Measurements from ENCODE around the gene MCAT.
"Not testable (repeated sequence)": the region's sequence is repeated elsewhere in the genome, so short reads cannot be mapped to it uniquely, and the experiment has no call there.

MCAT gene

DNA sequence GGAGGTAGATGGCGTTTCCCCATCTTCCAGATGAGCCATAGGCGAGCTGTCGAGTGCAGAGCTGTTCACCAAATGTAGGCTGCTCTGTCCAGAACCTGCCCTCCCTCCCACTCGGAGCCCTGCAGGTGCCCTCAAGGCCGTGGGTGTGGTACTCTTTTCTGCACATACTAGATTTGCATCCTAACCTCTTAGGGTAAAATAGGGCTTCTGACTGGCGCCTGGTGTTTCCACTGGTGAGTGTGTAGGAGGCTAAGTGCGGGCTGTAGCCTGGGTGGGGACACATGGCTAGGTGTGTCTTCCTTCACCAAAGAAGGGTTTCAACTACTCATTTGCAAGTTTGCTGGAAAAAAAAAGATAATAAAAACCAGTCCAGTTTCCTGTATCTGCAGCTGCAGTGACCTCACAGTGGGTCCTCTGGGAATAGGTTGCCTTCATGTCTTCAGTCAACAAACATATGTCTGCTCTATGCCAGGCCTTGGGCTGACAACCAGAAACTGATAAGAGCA, 24.2 kb downstream of the MCAT start:
- DNase-seq, result peak; percentile 47

DNA sequence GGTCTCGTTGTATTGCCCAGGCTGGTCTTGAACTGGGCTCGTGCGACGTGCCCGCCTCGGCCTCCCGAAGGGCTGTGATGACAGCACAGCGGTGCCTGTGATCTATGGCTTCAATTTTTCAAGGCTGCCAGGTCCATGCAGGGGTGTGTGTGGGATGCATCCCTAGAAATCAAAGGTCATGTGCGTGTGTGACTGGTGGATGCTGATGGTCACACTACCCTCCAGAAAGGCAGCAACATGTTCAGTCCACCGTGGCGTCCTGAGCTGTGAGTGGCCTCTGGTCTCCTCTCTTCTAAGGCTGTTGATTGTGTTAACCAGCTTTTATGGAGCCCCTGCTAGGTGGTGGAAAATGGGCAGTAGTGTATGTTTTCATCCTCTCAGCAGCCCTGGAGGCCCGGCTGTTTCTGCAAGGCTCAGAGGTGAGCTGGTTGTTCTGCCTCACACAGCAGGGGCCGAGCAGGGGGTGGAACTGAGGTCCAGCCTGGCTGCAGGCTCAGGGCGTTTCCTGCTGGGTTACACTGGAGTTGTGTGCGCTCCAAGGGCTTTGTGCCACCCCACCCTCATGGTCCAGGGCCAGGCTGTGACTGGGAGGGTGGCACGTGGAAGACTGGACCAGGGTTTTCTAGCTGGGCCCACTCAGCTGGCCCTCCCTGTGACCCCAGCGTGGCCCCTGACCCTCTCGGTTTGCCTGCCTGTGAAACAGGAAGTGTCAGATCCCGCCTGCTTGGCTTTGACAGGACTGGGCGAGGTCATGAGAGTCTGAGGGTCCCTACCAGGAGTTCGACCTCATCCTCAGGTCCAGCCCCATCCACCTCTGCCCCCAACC, 25.0 kb downstream of the MCAT start:
- DNase-seq, result no peak

DNA sequence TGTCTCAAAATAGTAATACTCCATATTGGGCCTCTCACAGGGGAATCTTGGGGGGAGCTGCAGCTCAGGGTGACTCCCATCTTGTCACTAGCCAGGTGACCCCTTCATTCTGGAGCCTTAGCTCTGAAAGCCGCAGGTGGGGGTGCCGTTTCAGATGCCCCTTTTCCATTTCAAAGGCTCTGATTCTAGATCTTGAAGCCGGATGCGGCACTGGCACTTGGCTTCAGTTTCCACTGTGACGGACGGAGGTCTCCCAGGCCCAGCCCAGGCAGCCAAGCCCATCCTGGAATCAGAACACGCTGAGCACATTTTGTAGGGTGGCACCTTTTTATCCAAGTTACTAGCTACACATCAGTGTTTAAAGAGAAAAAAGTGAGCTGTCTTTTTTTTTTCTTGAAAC, 26.3 kb downstream of the MCAT start:
- DNase-seq, result no peak

DNA sequence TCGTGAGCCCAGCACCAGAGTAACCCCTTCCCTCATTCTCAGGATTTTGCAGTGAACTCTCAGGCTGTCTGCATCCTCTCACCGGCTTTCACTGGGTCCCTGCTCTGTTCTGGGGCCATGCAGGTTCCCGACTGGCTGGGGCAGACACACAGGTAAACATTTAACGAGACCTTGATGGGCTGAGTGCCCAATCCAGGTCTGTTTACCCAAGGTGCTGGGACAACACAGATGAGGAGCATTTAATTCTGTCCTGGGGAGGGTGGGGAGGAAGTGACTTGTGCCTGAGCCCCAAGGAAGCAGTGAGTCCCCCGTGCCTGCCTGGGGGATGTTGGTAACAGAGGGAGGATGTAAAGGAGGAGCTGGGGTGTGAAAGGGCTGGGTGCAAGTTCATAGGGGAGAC, 28.2 kb downstream of the MCAT start:
- DNase-seq, result peak; percentile 61

DNA sequence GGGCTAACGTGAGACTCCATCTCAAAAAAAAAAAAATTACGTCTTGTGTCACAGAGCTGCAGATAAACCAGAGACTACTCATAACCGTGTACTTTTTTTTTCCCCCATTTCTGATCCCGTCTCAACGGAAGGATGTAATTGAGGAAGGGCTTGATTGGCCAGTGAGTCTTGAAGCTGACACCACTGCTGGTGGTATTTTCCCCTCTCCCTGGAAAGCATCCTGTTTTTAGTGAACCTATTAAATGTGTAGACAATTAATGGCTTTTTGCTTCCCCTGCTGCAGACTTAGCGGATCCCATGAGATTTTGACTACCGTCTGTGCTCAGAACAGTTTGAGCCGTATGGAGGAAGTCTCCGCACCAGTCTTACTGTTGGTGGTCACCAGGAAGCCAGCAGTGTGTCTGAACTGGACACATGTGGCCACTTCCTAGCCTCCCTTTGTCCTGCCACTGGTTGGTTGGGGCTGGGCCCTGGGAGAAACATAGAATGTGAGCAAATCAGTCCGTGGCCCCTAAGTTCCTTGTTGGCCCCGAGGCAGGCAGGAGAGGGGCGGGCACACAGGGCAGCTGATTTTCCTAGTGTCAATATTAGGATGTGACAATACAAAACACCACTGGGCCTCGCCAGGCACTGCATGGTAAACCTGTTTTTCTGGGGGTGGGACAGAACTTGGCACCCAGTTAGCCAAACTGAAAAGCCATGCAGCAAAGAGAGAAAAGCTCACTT, 29.5 kb downstream of the MCAT start:
- DNase-seq, result peak; percentile 41

DNA sequence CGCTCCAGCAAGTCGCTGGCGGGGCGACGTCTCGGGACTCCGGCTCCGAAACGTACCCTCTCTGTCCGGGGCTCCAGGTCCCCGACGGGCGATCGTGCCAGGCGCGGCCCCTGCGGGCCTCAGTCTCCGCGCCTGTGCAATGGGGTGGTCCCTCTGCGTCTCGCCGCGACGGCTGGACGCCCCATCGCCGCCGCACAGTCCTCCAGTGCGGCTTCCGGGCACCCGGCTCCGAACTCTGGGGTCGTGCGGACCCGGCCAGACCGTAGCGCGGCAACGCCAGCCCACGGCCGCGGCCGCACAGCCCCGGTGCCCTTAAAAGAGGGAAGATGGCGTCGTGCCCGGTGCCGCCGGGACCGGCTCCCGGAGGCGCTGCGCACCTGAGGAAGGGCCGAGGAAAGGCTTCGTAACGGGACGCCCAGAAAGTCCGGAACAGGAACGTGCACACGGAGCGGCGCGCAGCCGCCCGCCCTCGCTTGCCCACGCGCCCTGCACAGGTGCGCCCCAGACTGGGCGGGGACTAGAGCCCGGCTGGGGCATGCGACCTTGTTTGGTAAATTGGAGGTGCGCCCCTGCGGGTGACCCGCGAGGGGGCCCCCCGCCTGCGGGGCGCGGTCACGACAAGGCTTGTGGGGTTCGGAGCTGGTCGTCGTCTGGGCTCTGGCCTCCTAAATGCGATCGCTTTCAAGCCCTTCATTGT, 32.1 kb downstream of the MCAT start:
- DNase-seq, result peak; percentile 33

DNA sequence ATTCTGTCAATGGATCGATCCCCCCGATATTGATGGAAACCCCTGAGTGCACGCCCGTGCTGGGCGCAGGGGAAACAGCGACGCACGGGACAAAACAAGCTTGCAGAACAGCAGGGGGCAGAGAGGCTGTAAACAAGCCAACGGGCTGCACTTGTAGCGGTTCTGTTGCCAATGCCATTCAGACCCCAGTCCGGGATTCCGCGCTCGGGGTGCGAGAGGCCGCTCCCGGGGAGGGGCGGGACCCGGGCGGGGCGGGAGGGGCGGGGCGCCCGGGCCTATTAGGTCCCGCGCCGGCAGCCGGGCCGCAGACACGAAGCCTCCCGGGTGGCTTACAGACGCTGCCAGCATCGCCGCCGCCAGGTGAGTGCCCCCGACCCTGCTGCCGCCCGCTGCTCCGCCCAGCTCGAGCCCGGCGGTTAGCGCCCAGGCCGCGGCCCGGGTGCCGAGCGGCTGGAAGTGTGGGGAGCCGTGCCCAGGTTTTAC, 32.7 kb downstream of the MCAT start, which contains the start of gene BIK:
TSS of gene BIK (plus strand) at position 307 of the 483 bp plus-strand sequence. CDS start 13,273 bp downstream, outside the sequence.
- DNase-seq, result peak; percentile 39

DNA sequence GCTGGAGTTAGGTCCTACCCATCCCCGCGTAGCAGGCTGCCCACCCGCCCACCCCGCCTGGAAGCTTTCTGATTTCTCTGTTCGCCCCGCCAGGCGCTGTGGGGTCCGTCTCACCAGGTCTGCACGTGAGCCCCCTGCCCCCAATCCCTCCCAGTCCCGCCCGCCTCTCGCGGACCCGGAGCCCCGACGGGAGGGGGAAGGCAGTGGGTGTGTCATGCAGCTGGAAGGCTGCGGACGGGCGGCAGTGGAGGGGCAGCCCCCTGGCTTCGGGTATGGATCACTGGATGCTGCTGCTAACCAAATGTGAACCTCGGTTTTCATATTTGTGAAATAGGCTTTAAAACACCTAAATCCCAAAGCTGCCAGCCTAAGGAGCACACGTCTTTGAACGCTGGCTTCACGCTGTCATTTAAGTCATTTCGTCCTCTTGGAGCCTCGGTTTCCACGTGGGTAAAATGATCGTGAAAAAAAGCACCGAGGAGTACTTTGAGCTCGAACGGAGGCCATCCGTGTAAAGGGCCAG, 33.2 kb downstream of the MCAT start:
- DNase-seq, result no peak

DNA sequence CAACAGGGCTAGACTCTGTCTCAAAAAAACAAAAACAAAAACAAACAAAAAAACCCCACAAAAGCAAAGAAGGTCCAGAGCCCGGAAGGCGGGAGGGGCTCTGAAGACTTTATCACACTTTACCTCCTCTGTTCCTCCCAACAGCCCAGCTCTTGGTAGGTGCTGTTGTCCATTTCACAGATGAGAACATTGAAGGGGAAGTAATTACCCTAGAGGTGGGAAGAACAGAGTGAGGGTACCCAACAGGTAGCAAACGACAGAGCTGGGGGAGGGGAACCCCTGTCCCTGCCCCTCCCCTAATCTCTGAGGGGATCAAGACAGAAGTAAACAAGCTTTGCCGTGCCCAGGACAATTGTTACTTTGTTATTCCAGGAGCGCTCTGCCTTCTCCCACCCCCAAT, 33.7 kb downstream of the MCAT start:
- DNase-seq, result no peak

DNA sequence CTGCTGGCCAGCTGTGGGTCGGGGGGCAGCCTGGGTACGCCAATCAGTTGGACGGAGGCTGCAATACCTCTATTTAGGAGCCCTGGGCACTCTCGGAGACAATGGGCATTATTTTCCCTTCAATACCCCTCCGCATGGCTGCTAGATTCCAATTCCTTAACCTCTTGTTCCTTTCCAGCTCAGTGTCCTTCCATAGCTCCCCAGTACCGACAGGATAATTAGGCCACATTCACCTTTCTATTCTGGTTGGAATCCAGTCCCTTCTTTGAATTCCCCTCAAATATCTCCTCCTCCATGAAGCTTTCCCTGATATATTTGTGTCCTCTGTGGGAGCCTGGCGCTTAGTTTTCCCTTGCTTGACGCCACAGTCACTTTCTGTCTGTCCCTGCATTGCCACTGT, 36.9 kb downstream of the MCAT start:
- no peak for DNase-seq

DNA sequence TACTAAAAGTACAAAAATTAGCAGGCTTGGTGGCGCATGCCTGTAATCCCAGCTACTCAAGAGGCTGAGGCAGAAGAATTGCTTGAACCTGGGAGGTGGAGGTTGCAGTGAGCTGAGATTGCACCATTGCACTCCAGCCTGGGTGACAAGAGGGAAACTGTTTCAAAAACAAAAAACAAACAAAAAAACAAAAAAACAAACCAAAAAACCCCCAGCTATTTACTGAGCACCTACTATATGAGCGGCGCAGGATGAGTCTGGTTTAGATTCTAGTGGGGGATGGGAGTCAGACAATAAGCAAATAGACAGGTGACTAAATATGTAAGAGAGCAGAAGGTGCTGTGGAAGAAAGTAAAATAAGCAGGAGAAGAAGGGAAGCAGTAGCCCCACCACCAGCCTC, 38.2 kb downstream of the MCAT start:
- DNase-seq, result not testable (repeated sequence)

DNA sequence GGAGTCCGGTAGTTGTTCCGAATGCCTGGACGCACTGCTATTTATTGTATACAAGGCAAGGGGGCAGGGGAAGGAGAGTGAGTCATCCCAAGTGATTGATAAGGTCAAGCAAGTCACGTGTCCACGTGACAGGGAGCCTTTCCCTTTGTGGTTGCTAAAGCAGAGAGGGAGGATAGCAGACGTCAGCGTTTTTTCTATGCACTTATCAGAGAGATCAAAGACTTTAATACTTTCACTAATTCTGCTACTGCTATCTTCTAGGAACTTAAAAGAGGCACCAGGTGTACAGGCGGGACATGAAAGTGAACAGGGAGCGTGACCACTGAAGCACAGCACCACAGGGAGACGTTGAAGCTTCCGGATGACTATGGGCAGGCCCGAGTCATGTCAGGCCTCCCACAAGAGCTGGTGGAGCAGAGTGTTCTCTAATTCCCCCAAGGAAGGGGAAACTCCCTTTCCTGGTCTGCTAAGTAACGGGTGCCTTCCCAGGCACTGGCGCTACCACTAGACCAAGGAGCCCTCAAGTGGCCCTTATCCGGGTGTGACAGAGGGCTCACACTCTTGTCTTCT, 39.1 kb downstream of the MCAT start:
- DNase-seq, result not testable (repeated sequence)

DNA sequence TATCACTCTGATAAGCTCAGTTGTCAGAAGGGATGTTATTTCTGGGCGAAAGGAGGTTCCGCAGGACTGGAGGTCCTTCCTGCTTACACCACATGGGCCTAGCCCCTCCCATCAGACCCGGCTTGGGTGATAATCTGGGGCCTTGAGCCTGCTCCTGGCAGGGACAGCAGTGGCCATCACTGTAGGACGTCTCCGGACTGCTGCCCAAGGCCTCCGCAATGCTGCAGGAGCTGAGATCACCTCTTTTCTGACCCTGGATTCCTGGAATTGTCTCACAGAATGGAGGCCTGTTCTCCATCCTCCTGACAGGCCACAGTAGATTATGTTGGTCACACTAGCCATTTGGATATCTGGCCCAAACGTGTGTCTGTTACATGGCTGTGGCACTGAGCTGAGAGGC, 41.9 kb downstream of the MCAT start:
- DNase-seq, result no peak

DNA sequence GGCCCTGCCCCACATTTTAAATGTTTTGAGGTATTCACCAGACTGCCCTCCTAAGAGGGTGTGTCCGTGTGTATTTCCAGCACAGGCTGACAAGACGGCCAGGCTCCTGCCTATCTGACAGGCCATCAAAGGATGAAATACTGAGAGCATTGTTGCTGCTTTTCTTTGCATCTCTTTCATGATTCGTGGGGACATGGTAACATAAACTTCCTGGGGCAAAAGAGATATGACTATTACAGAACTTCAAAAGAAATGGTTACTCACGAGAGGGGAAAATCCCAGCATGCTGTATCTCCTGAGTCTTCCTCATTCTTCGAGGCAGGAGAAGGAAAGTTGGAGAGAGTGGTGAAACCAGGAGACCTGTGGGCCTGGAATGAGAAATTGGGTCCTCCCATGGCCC, 43.0 kb downstream of the MCAT start:
- no peak for DNase-seq

DNA sequence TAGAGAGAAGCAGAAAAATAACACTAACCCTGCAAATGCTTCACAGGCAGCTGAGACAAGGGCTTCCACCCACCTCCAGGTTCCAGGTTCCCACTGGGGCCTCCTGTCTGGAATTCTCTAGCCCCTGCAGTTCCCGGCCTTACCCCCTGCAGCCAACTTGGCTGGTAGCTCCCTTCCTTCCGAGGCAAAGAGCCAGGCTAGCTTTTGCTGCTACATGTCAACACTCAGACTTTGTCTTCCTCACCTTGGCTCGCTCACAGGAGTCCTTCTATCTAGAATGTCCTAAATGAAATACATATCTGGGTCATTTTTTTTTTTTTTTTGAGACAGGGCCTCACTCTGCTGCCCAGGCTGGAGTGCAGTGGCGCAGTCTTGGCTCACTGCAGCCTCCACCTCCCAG, 44.1 kb downstream of the MCAT start:
- DNase-seq, result no peak

DNA sequence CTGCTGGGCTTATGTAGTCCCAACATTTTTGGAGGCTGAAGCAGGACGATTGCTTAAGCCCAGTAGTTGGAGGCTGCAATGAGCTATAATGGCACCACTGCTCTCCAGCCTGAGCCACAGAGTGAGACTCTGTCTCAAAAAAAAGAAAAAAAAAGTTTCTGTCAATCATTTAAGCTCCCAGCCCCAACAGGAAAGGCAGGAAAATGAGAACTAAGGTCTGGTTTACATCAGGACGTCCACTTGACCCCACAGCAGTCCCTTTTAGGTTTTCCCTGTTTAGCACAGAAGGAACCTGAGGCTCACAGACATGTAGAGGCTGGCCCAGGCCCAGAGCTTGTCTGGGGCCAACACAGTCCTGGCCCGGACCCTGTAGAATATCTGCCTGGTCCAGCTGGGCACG, 44.8 kb downstream of the MCAT start:
- DNase-seq, result no peak

DNA sequence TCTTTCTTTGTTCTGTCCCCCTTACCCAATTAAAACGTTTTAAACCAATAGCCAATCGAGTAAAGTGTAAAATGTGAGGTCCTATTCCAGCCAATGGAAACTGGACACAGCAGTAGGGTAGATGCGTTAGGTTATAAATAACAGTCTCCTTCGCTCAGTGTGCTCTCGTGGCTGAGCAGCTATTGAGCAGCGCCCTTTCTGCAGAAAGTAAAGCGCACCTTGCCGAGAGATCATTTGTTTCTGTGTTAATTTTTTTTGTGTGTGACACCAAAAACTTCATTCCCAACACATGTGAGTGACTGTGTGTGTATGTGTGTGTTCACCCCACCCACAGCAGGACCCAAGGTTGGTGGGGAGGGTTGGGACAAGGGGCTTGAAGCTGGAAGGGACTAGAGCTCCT, 46.8 kb downstream of the MCAT start:
- no peak for DNase-seq

DNA sequence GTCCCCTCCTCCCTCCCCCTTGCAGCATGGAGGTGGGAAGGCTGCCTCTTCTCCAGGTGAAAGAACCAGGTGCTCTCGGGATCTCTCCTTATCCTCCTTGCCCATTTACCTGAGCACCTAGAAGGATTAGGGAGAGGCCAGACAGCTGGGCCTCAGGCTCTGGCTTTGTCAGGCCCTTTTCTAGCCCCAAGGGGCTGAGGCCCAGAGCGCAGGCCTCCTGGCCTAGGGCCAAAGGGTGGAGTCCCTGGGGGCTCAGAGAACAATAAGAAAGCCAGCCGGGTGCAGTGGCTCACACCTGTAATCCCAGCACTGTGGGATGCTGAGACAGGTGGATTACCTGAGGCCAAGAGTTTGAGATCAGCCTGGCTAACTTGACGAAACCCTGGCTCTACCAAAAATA, 48.6 kb downstream of the MCAT start:
- peak; percentile 40 for DNase-seq

DNA sequence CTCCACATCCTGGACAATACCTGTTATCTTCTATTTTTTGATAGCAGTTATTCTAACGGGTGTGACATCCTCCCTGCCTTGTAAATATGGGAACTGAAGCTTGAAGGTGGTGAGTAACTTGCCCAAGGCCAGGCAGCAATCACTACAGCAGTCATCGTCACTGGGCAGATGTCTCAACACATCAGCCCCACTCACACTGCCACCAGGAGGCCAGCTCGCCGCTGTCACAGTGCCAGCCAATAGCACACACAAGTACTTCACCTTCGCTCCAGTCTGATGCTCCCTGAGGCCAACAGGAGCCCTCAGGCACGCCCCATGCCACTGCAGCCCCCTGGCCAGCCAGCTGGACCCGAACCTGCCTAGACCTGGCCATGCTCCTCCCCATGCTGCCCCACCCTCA, 49.1 kb downstream of the MCAT start:
- peak; percentile 61 for DNase-seq

DNA sequence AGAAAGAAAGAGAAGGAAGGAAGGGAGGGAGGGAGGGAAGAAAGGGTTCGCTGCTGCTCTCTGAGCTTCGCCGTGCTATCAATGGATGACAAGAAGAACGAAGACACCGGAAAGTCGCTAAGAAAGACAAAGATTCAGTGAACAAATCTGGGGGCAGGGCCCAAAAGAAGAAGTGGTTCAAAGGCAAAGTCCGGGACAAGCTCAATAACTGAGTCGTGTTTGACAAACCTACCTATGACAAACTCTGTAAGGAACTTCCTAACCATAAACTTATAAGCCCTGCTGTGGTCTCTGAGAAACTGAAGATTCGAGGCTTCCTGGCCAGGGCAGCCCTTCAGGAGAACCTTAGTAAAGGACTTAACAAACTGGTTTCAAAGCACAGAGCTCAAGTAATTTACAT, 51.1 kb downstream of the MCAT start:
- no peak for DNase-seq

DNA sequence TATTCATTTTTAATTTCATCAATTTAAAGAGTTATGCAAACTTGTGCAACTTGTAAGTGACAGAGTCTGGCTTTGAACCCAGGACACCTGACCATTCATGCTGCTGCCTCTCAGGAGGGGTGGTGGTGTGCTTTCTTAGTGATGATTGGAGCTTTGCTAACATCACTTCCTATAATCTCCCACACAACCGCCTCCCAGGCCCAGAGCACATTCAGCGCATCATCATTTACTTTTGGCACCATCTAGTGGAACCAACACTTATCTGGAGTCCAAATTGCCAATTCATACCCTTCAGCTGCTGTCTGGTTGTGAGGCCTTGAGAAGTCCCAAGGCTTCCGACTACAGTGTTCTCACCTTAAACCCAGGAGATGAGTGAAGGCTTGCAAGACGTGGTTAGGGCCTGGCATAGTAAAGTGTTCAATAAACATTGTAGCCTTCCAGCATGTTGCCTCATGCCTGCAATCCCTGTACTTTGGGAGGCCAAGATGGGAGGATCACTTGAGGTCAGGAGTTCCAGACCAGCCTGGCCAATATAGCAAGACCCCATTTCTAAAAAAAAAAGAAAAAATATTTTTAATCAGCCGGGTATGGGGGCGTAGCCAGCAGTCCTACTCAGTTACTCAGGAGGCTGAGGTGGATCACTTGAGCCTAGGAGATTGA, 52.9 kb downstream of the MCAT start:
- DNase-seq, result peak; percentile 63
